CD4-positive, alpha-beta T cell (primary cell): ENCODE measurements around the gene LURAP1L. TPM values are rescaled to one million over a fixed set of nuclear protein-coding genes. Genes with fewer than 3 reads are reported as not detected.

Experiments
- ATAC-seq: fragments of 200-7000 bp; cut with Tn5 transposase; one replicate; pipeline ENCODE4 v1.10.0; 2022; ENCODE audit warnings: mild to moderate bottlenecking; ENCODE audit not compliant: poor library complexity
- CTCF ChIA-PET: fragments of 350-600 bp; sonication (Branson Sonifier 250); formaldehyde crosslinking; loops from one replicate; lab custom pipeline; 2021; ENCODE audit warnings: antibody characterized with exemption, inconsistent platforms; lab: Charles Lee
- POLR2A ChIA-PET: fragments of 350-600 bp; sonication (Branson Sonifier 250); formaldehyde crosslinking; loops from one replicate; lab custom pipeline; 2021; ENCODE audit warnings: antibody characterized with exemption, inconsistent platforms; lab: Charles Lee
- DNase-seq, 14 experiments: peaks; one replicate each; pipeline ENCODE4 v3.0.0-alpha.2; 2013 to 2020; ENCODE audit warnings: mixed read lengths in 2 of 14
- H3K27ac ChIP-seq, 2 donors: one replicate each; pipeline versions ENCODE4 v1.5.1 to v1.7.0; 2013; ENCODE audit warnings: low read length in 2 of 2, low read depth in 1 of 2, mild to moderate bottlenecking in 1 of 2
- H3K27me3 ChIP-seq, 2 experiments: 1 replicate in 1 of 2; 2 replicates in 1 of 2; pipeline versions ENCODE4 v1.6.1 to v1.7.0; 2013; ENCODE audit warnings: low read length in 2 of 2, control low read depth in 1 of 2, mild to moderate bottlenecking in 1 of 2, moderate library complexity in 1 of 2; ENCODE audit not compliant: insufficient read depth in 2 of 2, control insufficient read depth in 1 of 2
- H3K36me3 ChIP-seq: one replicate; pipeline ENCODE4 v1.6.1; 2013; ENCODE audit warnings: low read length, control low read depth; ENCODE audit not compliant: insufficient read depth
- H3K4me1 ChIP-seq: one replicate; pipeline ENCODE4 v1.6.1; 2013; ENCODE audit warnings: low read length, control low read depth; ENCODE audit not compliant: insufficient read depth
- H3K4me3 ChIP-seq: one replicate; pipeline ENCODE4 v1.5.1; 2013; ENCODE audit warnings: mild to moderate bottlenecking, low read length, moderate library complexity
- H3K9me3 ChIP-seq, 2 experiments: 1 replicate in 1 of 2; 2 replicates in 1 of 2; pipeline versions ENCODE4 v1.6.1 to v1.7.0; 2013; ENCODE audit warnings: low read length in 2 of 2, mild to moderate bottlenecking in 2 of 2, control low read depth in 1 of 2, moderate library complexity in 1 of 2; ENCODE audit not compliant: control insufficient read depth in 1 of 2, insufficient read depth in 1 of 2
- H3K27ac Mint-ChIP-seq: one replicate; pipeline ENCODE4 v1.8.0; 2020; ENCODE audit warnings: mixed read lengths
- H3K27me3 Mint-ChIP-seq: one replicate; pipeline ENCODE4 v1.8.0; 2021; ENCODE audit warnings: mixed read lengths
- H3K36me3 Mint-ChIP-seq: one replicate; pipeline ENCODE4 v1.8.0; 2021; ENCODE audit warnings: low read depth, mixed read lengths
- H3K4me1 Mint-ChIP-seq: one replicate; pipeline ENCODE4 v1.8.0; 2021; ENCODE audit warnings: low read depth, mixed read lengths
- H3K4me3 Mint-ChIP-seq: one replicate; pipeline ENCODE4 v1.8.0; 2020; ENCODE audit warnings: mild to moderate bottlenecking, mixed read lengths
- H3K9me3 Mint-ChIP-seq: one replicate; pipeline ENCODE4 v1.8.0; 2020; ENCODE audit warnings: mixed read lengths
- CTCF ChIP-seq: fragments of 200-600 bp; IDR thresholded peaks from one replicate; pipeline ENCODE4 v1.8.0; 2022; ENCODE audit warnings: antibody characterized with exemption, mild to moderate bottlenecking
- intact Hi-C, 2 experiments: fragments of 100-400 bp; cut with DNase I in 1 of 2; cut with micrococcal nuclease in 1 of 2; formaldehyde crosslinking; loops; one replicate each; pipeline versions ENCODE4 v1.15.1 to v1.9.0; 2023 to 2025; cut with DNase I, micrococcal nuclease
- total RNA-seq, 174 experiments: library from RNA in 2 of 174; stranded (reverse) in 2 of 174; gene quantifications; one replicate each; pipeline ENCODE4 v1.2.3 and lab custom pipeline; 2021 to 2026

LURAP1L gene
- total RNA-seq, 2 experiments from 2014 or later: not detected

GRCh38 chr9:12737871-12738270 is 36.9 kb upstream of the LURAP1L start:
- H3K4me3 ChIP-seq: no peak overlapping the region
- H3K9me3 ChIP-seq: peaks cover 0 to 9% of the 10 kb centered on the region in 2 experiments
- TF ChIP-seq CTCF: no peak
- H3K4me1 ChIP-seq: no peaks in the 10 kb centered on the region
- H3K27me3 Mint-ChIP-seq: no peaks in the 10 kb centered on the region
- intact Hi-C loops: no loop called here
- H3K27ac Mint-ChIP-seq: no peak overlapping the region
- H3K27ac ChIP-seq: no peak overlapping the region
- no peak for ATAC-seq
- H3K36me3 Mint-ChIP-seq: no peaks in the 10 kb centered on the region
- no peak for DNase-seq
- H3K27me3 ChIP-seq: no peaks in the 10 kb centered on the region
- CTCF ChIA-PET: no interaction called here
- POLR2A ChIA-PET: no interaction called here
- no peaks in the 10 kb centered on the region for H3K4me1 Mint-ChIP-seq
- no peak overlapping the region for H3K4me3 Mint-ChIP-seq
- H3K36me3 ChIP-seq: no peaks in the 10 kb centered on the region
- H3K9me3 Mint-ChIP-seq: peaks cover 15% of the 10 kb centered on the region

- no peaks in the 10 kb centered on the region for H3K36me3 ChIP-seq
- H3K4me3 ChIP-seq: no peak overlapping the region
- H3K27ac ChIP-seq: no peak overlapping the region
- H3K4me1 Mint-ChIP-seq: no peaks in the 10 kb centered on the region
- no peak overlapping the region for H3K27ac Mint-ChIP-seq
- H3K4me3 Mint-ChIP-seq: no peak overlapping the region
- H3K4me1 ChIP-seq: no peaks in the 10 kb centered on the region
- ATAC-seq (no peak), DNase-seq (no peak)
- H3K27me3 ChIP-seq: no peaks in the 10 kb centered on the region
- H3K36me3 Mint-ChIP-seq: no peaks in the 10 kb centered on the region
- H3K27me3 Mint-ChIP-seq: no peaks in the 10 kb centered on the region
- peaks cover 12% of the 10 kb centered on the region for H3K9me3 Mint-ChIP-seq
- intact Hi-C loops: no loop called here
- H3K9me3 ChIP-seq: peaks cover 0 to 9% of the 10 kb centered on the region in 2 experiments
- POLR2A ChIA-PET: no interaction called here
- no peak for TF ChIP-seq CTCF
- CTCF ChIA-PET: no interaction called here
Measured at GRCh38 chr9:12739014-12739652, 35.7 kb upstream of the LURAP1L start.

- intact Hi-C loops: no loop called here
- Mint-ChIP-seq H3K36me3 (no peaks in the 10 kb centered on the region), H3K9me3 (peaks cover 12% of the 10 kb centered on the region), H3K27ac (no peak overlapping the region), H3K4me1 (no peaks in the 10 kb centered on the region), H3K4me3 (no peak overlapping the region), H3K27me3 (no peaks in the 10 kb centered on the region)
- H3K27me3 ChIP-seq: no peaks in the 10 kb centered on the region
- peaks cover 0 to 9% of the 10 kb centered on the region in 2 experiments for H3K9me3 ChIP-seq
- DNase-seq (no peak), ATAC-seq (no peak)
- CTCF ChIA-PET: no interaction called here
- H3K27ac ChIP-seq: no peak overlapping the region
- POLR2A ChIA-PET: no interaction called here
- no peak for TF ChIP-seq CTCF
- no peaks in the 10 kb centered on the region for H3K36me3 ChIP-seq
- no peak overlapping the region for H3K4me3 ChIP-seq
- H3K4me1 ChIP-seq: no peaks in the 10 kb centered on the region
Measured at GRCh38 chr9:12740845-12741244, 34.0 kb upstream of the LURAP1L start.
